H9 (cell line): Measurements from ENCODE around the gene CMSS1. TPM values are rescaled to one million over a fixed set of nuclear protein-coding genes. Genes with fewer than 3 reads are reported as not detected.

Experiments used
- DNase-seq: peaks from one replicate; pipeline ENCODE4 v3.0.0-alpha.2; 2017
- H2AFZ ChIP-seq: one replicate; pipeline ENCODE4 v1.6.1; 2013; ENCODE audit warnings: mild to moderate bottlenecking, low read length, control low read depth, moderate library complexity
- H2AK5ac ChIP-seq: 2 replicates; pipeline ENCODE4 v1.6.1; 2013; ENCODE audit warnings: low read length, control low read depth, mixed read lengths; ENCODE audit not compliant: insufficient read length
- H2BK120ac ChIP-seq: one replicate; pipeline ENCODE4 v1.6.1; 2013; ENCODE audit warnings: low read depth, mild to moderate bottlenecking, low read length, control low read depth, inconsistent platforms; ENCODE audit not compliant: poor library complexity, severe bottlenecking
- H2BK12ac ChIP-seq: 2 replicates; pipeline ENCODE4 v1.6.1; 2013; ENCODE audit warnings: low read length, control low read depth, mixed read lengths, low read depth; ENCODE audit not compliant: insufficient read length
- H2BK15ac ChIP-seq: 2 replicates; pipeline ENCODE4 v1.6.1; 2013; ENCODE audit warnings: low read depth, low read length, control low read depth
- H2BK20ac ChIP-seq: one replicate; pipeline ENCODE4 v1.6.1; 2013; ENCODE audit warnings: low read depth, mild to moderate bottlenecking, low read length, control low read depth, inconsistent platforms; ENCODE audit not compliant: poor library complexity, severe bottlenecking
- H2BK5ac ChIP-seq: 2 replicates; pipeline ENCODE4 v1.6.1; 2013; ENCODE audit warnings: low read length, control low read depth, mixed read lengths; ENCODE audit not compliant: insufficient read length
- H3K14ac ChIP-seq: 2 replicates; pipeline ENCODE4 v1.6.1; 2013; ENCODE audit warnings: low read length, control low read depth; ENCODE audit not compliant: insufficient read depth
- H3K18ac ChIP-seq: 2 replicates; pipeline ENCODE4 v1.6.1; 2013; ENCODE audit warnings: low read depth, mild to moderate bottlenecking, mixed read lengths, low read length, control low read depth; ENCODE audit not compliant: insufficient read length
- H3K23ac ChIP-seq: 2 replicates; pipeline ENCODE4 v1.6.1; 2013; ENCODE audit warnings: low read length, control low read depth, mixed read lengths, low read depth; ENCODE audit not compliant: insufficient read length
- H3K23me2 ChIP-seq: 2 replicates; pipeline ENCODE4 v1.6.1; 2013; ENCODE audit warnings: low read depth, mild to moderate bottlenecking, mixed read lengths, low read length, control low read depth; ENCODE audit not compliant: insufficient read length, poor library complexity, severe bottlenecking
- H3K27ac ChIP-seq: 2 replicates; pipeline ENCODE4 v1.5.1; 2013; ENCODE audit warnings: low read length, control low read depth, mixed read lengths, low read depth; ENCODE audit not compliant: insufficient read length
- H3K27me3 ChIP-seq: 2 replicates; pipeline ENCODE4 v1.6.1; 2013; ENCODE audit warnings: low read length, control low read depth, inconsistent platforms; ENCODE audit not compliant: insufficient read depth
- H3K4ac ChIP-seq: 2 replicates; pipeline ENCODE4 v1.6.1; 2013; ENCODE audit warnings: low read depth, mild to moderate bottlenecking, control low read depth, inconsistent platforms, low read length, moderate library complexity
- H3K4me1 ChIP-seq: 2 replicates; pipeline ENCODE4 v1.6.1; 2013; ENCODE audit warnings: low read length, control low read depth, inconsistent platforms; ENCODE audit not compliant: insufficient read depth
- H3K4me2 ChIP-seq: 2 replicates; pipeline ENCODE4 v1.6.1; 2013; ENCODE audit warnings: low read length, control low read depth, mixed read lengths; ENCODE audit not compliant: insufficient read length, insufficient read depth
- H3K56ac ChIP-seq: 2 replicates; pipeline ENCODE4 v1.6.1; 2013; ENCODE audit warnings: low read depth, mild to moderate bottlenecking, mixed read lengths, low read length, control low read depth; ENCODE audit not compliant: insufficient read length
- H3K79me1 ChIP-seq: 2 replicates; pipeline ENCODE4 v1.6.1; 2013; ENCODE audit warnings: low read depth, mild to moderate bottlenecking, moderate library complexity, low read length, control low read depth, inconsistent platforms; ENCODE audit not compliant: insufficient read depth, poor library complexity, severe bottlenecking
- H3K79me2 ChIP-seq: 2 replicates; pipeline ENCODE4 v1.6.1; 2013; ENCODE audit warnings: low read length, control low read depth, inconsistent platforms; ENCODE audit not compliant: insufficient read depth
- H3K9ac ChIP-seq: 2 replicates; pipeline ENCODE4 v1.6.1; 2013; ENCODE audit warnings: low read length, control low read depth, mixed read lengths; ENCODE audit not compliant: insufficient read length; ENCODE audit errors: extremely low read depth
- H3K9me3 ChIP-seq: one replicate; pipeline ENCODE4 v1.6.1; 2013; ENCODE audit warnings: low read depth, low read length, inconsistent platforms; ENCODE audit not compliant: control insufficient read depth
- H3T11ph ChIP-seq: one replicate; pipeline ENCODE4 v1.6.1; 2013; ENCODE audit warnings: mild to moderate bottlenecking, low read length, control low read depth, inconsistent platforms
- H4K20me1 ChIP-seq: one replicate; pipeline ENCODE4 v1.6.1; 2013; ENCODE audit not compliant: control insufficient read depth, insufficient read length, insufficient read depth
- H4K5ac ChIP-seq: 2 replicates; pipeline ENCODE4 v1.6.1; 2013; ENCODE audit warnings: low read depth, mild to moderate bottlenecking, mixed read lengths, low read length, control low read depth; ENCODE audit not compliant: insufficient read length
- H4K8ac ChIP-seq: replicated peaks from 2 replicates; pipeline ENCODE4 v1.6.1; 2013; ENCODE audit warnings: low read length, control low read depth, mixed read lengths, low read depth; ENCODE audit not compliant: insufficient read length
- H4K91ac ChIP-seq: 2 replicates; pipeline ENCODE4 v1.6.1; 2013; ENCODE audit warnings: low read depth, mild to moderate bottlenecking, moderate library complexity, mixed read lengths, low read length, control low read depth; ENCODE audit not compliant: insufficient read length
- H3K27ac Mint-ChIP-seq, 3 experiments: 2 replicates in 2 of 3; 3 replicates in 1 of 3; pipeline ENCODE4 v1.8.0; 2020 to 2021; ENCODE audit warnings: mixed read lengths in 3 of 3, mild to moderate bottlenecking in 1 of 3, moderate library complexity in 1 of 3
- H3K27me3 Mint-ChIP-seq: 2 replicates; pipeline ENCODE4 v1.8.0; 2021; ENCODE audit warnings: low read depth, mild to moderate bottlenecking, moderate library complexity, mixed read lengths
- H3K36me3 Mint-ChIP-seq, 3 experiments: 2 replicates in 2 of 3; 3 replicates in 1 of 3; pipeline ENCODE4 v1.8.0; 2020 to 2021; ENCODE audit warnings: low read depth in 3 of 3, mixed read lengths in 3 of 3; ENCODE audit not compliant: insufficient read depth in 1 of 3
- H3K4me1 Mint-ChIP-seq, 2 experiments: 2 replicates each; pipeline ENCODE4 v1.8.0; 2020; ENCODE audit warnings: mixed read lengths in 2 of 2
- H3K4me3 Mint-ChIP-seq, 2 experiments: 2 replicates in 1 of 2; 3 replicates in 1 of 2; pipeline ENCODE4 v1.8.0; 2020 to 2021; ENCODE audit warnings: mild to moderate bottlenecking in 2 of 2, mixed read lengths in 2 of 2, moderate library complexity in 1 of 2
- H3K9me3 Mint-ChIP-seq, 2 experiments: 2 replicates in 1 of 2; 3 replicates in 1 of 2; pipeline ENCODE4 v1.8.0; 2020; ENCODE audit warnings: mild to moderate bottlenecking in 2 of 2, mixed read lengths in 2 of 2, moderate library complexity in 1 of 2
- CTCF ChIP-seq: fragments of 200-600 bp; sonication (generic); conservative IDR thresholded peaks from 3 replicates; pipeline ENCODE4 v1.8.0; 2021; ENCODE audit warnings: antibody characterized with exemption, mild to moderate bottlenecking
- WGBS: extraction: QIAGEN DNeasy Blood & Tissue Kit; methylation state at CpG from one replicate; pipeline ENCODE4 v1.1.7; 2013; ENCODE audit warnings: missing lambda C conversion rate, low lambda C conversion rate, mixed read lengths; ENCODE audit not compliant: insufficient read length; ENCODE audit errors: extremely low coverage; 5-methylcytosine and 5-hydroxymethylcytosine counted together
- total RNA-seq: library from RNA; stranded (reverse); gene quantifications from 2 replicates; pipeline ENCODE4 v1.2.1, GENCODE V29; 2021

The CMSS1 gene
- total RNA-seq, 1 experiment from 2014 or later, result 61.8 TPM

GRCh38 chr3:99883693-99884092 is 66.0 kb downstream of the CMSS1 start:
- H3K79me1 ChIP-seq, result no peaks in the 10 kb centered on the region
- H3K4me2 ChIP-seq, result no peak overlapping the region
- H3K9ac ChIP-seq, result no peak overlapping the region
- no peak overlapping the region for H4K8ac ChIP-seq
- H3K56ac ChIP-seq, result no peak overlapping the region
- no peak for TF ChIP-seq CTCF
- no peak overlapping the region for H3K27ac ChIP-seq
- H3K27me3 ChIP-seq, result peaks cover 6% of the 10 kb centered on the region; the same call in 1 of the 2 replicates
- H3K4me1 ChIP-seq, result no peaks in the 10 kb centered on the region
- H3K18ac ChIP-seq, result no peak overlapping the region
- Mint-ChIP-seq H3K27me3 (peaks cover 17% of the 10 kb centered on the region), H3K36me3 (peaks cover 0 to 3% (median 0%) of the 10 kb centered on the region in 3 experiments; a peak in 1 of 7 replicates), H3K27ac (no peak overlapping the region), H3K4me3 (no peak overlapping the region), H3K4me1 (peaks cover 3 to 7% of the 10 kb centered on the region in 2 experiments; a peak in 1 of 4 replicates), H3K9me3 (no peaks in the 10 kb centered on the region)
- no peak overlapping the region for H2BK12ac ChIP-seq
- no peak overlapping the region for H2BK5ac ChIP-seq
- no peaks in the 10 kb centered on the region for H3K79me2 ChIP-seq
- no peaks in the 10 kb centered on the region for H4K20me1 ChIP-seq
- no peak overlapping the region for H3T11ph ChIP-seq
- H4K91ac ChIP-seq, result no peak overlapping the region
- no peak overlapping the region for H2BK120ac ChIP-seq
- no peak overlapping the region for H3K14ac ChIP-seq
- H3K23ac ChIP-seq, result no peak overlapping the region
- no peak overlapping the region for H2BK15ac ChIP-seq
- no peak overlapping the region for H3K4ac ChIP-seq
- H3K23me2 ChIP-seq, result no peaks in the 10 kb centered on the region
- no peaks in the 10 kb centered on the region for H3K9me3 ChIP-seq
- H2BK20ac ChIP-seq, result no peak overlapping the region
- no peak overlapping the region for H2AK5ac ChIP-seq
- no peak overlapping the region for H2AFZ ChIP-seq
- no peak overlapping the region for H4K5ac ChIP-seq
- no CpG with 5 or more reads among the region's 1 CpG for WGBS
- no peak for DNase-seq
